ENCODE measurements around the gene CA12. TPM values are rescaled to one million over a fixed set of nuclear protein-coding genes. Genes with fewer than 3 reads are reported as not detected.

The CA12 gene
- total RNA-seq, 2 donors from 2014 or later = 1.2 to 2.1 TPM

DNA sequence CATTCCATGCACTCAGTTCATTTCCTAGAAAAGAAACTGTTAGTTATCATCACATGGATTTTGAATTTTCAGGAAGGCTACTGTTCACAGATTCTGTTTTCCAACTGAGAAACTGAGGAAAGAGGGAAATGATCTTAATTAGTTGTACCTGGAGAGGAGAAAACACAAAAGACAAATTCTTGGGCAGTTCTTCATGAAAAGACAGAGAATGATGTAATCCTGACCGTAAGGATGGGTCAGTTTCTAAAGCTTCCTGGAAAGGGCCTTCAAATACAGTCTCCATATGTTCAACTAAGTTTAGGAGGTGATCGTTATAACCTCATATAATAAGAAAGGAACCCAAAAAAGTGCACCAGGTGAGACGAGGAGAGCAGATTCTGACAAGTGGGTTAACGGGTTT is 44.6 kb downstream of the CA12 start:
- TF ChIP-seq, protein P1, sequence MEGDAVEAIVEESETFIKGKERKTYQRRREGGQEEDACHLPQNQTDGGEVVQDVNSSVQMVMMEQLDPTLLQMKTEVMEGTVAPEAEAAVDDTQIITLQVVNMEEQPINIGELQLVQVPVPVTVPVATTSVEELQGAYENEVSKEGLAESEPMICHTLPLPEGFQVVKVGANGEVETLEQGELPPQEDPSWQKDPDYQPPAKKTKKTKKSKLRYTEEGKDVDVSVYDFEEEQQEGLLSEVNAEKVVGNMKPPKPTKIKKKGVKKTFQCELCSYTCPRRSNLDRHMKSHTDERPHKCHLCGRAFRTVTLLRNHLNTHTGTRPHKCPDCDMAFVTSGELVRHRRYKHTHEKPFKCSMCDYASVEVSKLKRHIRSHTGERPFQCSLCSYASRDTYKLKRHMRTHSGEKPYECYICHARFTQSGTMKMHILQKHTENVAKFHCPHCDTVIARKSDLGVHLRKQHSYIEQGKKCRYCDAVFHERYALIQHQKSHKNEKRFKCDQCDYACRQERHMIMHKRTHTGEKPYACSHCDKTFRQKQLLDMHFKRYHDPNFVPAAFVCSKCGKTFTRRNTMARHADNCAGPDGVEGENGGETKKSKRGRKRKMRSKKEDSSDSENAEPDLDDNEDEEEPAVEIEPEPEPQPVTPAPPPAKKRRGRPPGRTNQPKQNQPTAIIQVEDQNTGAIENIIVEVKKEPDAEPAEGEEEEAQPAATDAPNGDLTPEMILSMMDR (conservative IDR thresholded peaks at IDR 0.05) = no peak
- no peak overlapping the region for H3K27ac ChIP-seq (ENCODE audit: low read depth, low read length)
- no peaks in the 10 kb centered on the region for H3K36me3 Mint-ChIP-seq (ENCODE audit: low read depth)
- peaks cover 42% of the 10 kb centered on the region for H3K4me1 Mint-ChIP-seq
- H3K9me3 ChIP-seq (ENCODE audit: control insufficient read depth, low read length) = no peaks in the 10 kb centered on the region
- H3K27ac Mint-ChIP-seq = no peak overlapping the region
- H3K9ac ChIP-seq (ENCODE audit: extremely low read depth, low read length, poor library complexity, severe bottlenecking) = no peak overlapping the region
- peaks cover 8% of the 10 kb centered on the region for H3K4me1 ChIP-seq (ENCODE audit: control insufficient read depth, insufficient read depth, low read length)
- H3K4me3 ChIP-seq (ENCODE audit: low read length) = no peak overlapping the region
- no peaks in the 10 kb centered on the region for H3K36me3 ChIP-seq (ENCODE audit: control insufficient read depth, insufficient read depth, low read length)
- no peak for DNase-seq
- no peaks in the 10 kb centered on the region for H3K9me3 Mint-ChIP-seq
- no peak overlapping the region for H3K4me3 Mint-ChIP-seq
- H3K27me3 ChIP-seq (ENCODE audit: control insufficient read depth, insufficient read depth, low read length, poor library complexity, severe bottlenecking) = peaks cover 23% of the 10 kb centered on the region
- WGBS, 2 experiments (ENCODE audit: insufficient coverage in 1 of 2, insufficient read length in 1 of 2) = 77 to 86% methylated on average over 2 to 4 of the region's 4 CpGs
- H3K27me3 Mint-ChIP-seq (ENCODE audit: insufficient read depth) = peaks cover 23% of the 10 kb centered on the region

DNA sequence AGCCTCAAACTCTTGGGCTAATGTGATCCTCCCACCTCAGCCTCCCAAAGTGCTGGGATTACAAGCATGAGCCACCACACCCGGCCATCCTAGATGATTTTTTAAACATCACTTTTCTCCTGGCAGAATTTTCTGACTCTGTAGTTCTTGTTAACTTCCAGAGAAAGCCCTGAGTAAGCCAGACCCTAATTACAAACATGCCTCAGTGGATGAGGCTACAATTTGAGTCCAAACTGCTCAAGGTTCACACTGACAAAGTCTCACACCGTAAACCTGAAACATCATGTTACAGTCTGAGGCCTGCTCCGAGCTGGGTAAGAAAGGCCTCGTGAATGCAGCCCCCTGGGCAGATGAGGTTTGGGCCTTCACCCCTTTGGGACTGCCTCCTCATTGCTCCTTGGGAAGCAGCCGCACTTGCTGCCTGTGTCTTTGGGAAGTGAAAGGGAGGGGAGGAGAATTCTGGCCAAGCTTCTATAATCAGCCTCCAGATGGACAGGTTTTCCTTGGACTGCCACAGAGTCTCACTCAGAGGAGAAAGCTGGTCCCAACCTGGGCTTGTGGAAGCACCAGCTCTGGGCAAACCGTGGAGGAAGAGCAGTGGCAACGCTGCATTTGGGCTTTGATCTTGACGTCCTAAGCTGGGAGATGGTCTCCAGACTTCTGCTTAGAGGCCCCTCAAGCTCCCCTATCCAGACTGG is 46.0 kb downstream of the CA12 start:
- Histone ChIP-seq H3K36me3 (ENCODE audit: control insufficient read depth, insufficient read depth, low read length) (no peaks in the 10 kb centered on the region), H3K9me3 (ENCODE audit: control insufficient read depth, low read length) (no peaks in the 10 kb centered on the region), H3K4me1 (ENCODE audit: control insufficient read depth, insufficient read depth, low read length) (peaks cover 4% of the 10 kb centered on the region), H3K4me3 (ENCODE audit: low read length) (no peak overlapping the region), H3K9ac (ENCODE audit: extremely low read depth, low read length, poor library complexity, severe bottlenecking) (no peak overlapping the region), H3K27ac (ENCODE audit: low read depth, low read length) (no peak overlapping the region), H3K27me3 (ENCODE audit: control insufficient read depth, insufficient read depth, low read length, poor library complexity, severe bottlenecking) (peaks cover 22% of the 10 kb centered on the region)
- H3K27me3 Mint-ChIP-seq (ENCODE audit: insufficient read depth) = peaks cover 23% of the 10 kb centered on the region
- no peaks in the 10 kb centered on the region for H3K9me3 Mint-ChIP-seq
- H3K36me3 Mint-ChIP-seq (ENCODE audit: low read depth) = no peaks in the 10 kb centered on the region
- WGBS, 2 experiments (ENCODE audit: insufficient coverage in 1 of 2, insufficient read length in 1 of 2) = 75 to 89% methylated on average over 1 to 8 of the region's 8 CpGs
- no peak overlapping the region for H3K4me3 Mint-ChIP-seq
- peaks cover 28% of the 10 kb centered on the region for H3K4me1 Mint-ChIP-seq
- TF ChIP-seq, protein P1 (conservative IDR thresholded peaks at IDR 0.05) = no peak
- DNase-seq = no peak
- no peak overlapping the region for H3K27ac Mint-ChIP-seq

DNA sequence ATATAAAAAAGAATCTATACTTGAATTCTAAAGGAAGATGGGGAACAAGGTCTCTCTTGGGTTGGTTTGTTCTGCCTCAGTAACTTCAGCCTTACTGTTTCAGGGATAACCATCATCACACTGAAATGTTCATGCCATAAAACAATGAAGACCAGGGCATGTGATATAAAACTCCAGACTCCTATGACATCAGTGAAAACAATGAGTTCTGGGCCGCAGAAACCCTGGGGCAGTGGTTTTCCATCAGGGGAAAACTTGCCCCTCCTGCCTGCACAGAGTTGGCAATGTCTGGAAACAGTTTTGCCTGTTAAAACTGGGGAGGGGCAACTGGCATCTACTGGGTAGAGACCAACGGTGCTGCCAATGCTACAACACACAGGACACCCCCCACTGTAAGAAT is 46.8 kb downstream of the CA12 start:
- TF ChIP-seq, protein P1 (conservative IDR thresholded peaks at IDR 0.05) = no peak
- no peak overlapping the region for H3K4me3 ChIP-seq (ENCODE audit: low read length)
- no peak overlapping the region for H3K4me3 Mint-ChIP-seq
- no peaks in the 10 kb centered on the region for H3K4me1 ChIP-seq (ENCODE audit: control insufficient read depth, insufficient read depth, low read length)
- H3K9ac ChIP-seq (ENCODE audit: extremely low read depth, low read length, poor library complexity, severe bottlenecking) = no peak overlapping the region
- WGBS, 2 experiments (ENCODE audit: insufficient coverage in 1 of 2, insufficient read length in 1 of 2) = 90% methylated on average over 2 of the region's 2 CpGs; no CpG with 5 or more reads in 1 of the 2 experiments
- no peaks in the 10 kb centered on the region for H3K36me3 ChIP-seq (ENCODE audit: control insufficient read depth, insufficient read depth, low read length)
- peaks cover 13% of the 10 kb centered on the region for H3K27me3 ChIP-seq (ENCODE audit: control insufficient read depth, insufficient read depth, low read length, poor library complexity, severe bottlenecking)
- no peak overlapping the region for H3K27ac ChIP-seq (ENCODE audit: low read depth, low read length)
- H3K27me3 Mint-ChIP-seq (ENCODE audit: insufficient read depth) = peaks cover 16% of the 10 kb centered on the region
- DNase-seq = no peak
- peaks cover 20% of the 10 kb centered on the region for H3K4me1 Mint-ChIP-seq
- H3K27ac Mint-ChIP-seq = no peak overlapping the region
- no peaks in the 10 kb centered on the region for H3K36me3 Mint-ChIP-seq (ENCODE audit: low read depth)
- H3K9me3 Mint-ChIP-seq = no peaks in the 10 kb centered on the region
- H3K9me3 ChIP-seq (ENCODE audit: control insufficient read depth, low read length) = no peaks in the 10 kb centered on the region

All from endodermal cell (in vitro differentiated cells).